Thymus (tissue), 11 donors: Measurements from ENCODE around the gene MYL4. TPM values are rescaled to one million over a fixed set of nuclear protein-coding genes. Genes with fewer than 3 reads are reported as not detected.
A peak's percentile ranks its signal among the peaks of the same experiment; 100 is the strongest.
"Not testable (repeated sequence)": the region's sequence is repeated elsewhere in the genome, so short reads cannot be mapped to it uniquely, and the experiment has no call there.

Source experiments
- DNase-seq, 9 donors: peaks; one replicate each; pipeline ENCODE4 v3.0.0-alpha.2; 2013; ENCODE audit warnings: low spot score in 9 of 9, low read depth in 6 of 9, missing footprints in 1 of 9
- H3K27ac ChIP-seq, 2 donors: one replicate each; pipeline ENCODE4 v1.5.1; 2013; ENCODE audit warnings: control low read depth in 1 of 2, low read depth in 1 of 2, low read length in 1 of 2, mild to moderate bottlenecking in 1 of 2, moderate library complexity in 1 of 2
- H3K27me3 ChIP-seq, 2 donors: one replicate each; pipeline ENCODE4 v1.5.1; 2013; ENCODE audit warnings: low read length in 1 of 2; ENCODE audit not compliant: control insufficient read depth in 2 of 2, insufficient read depth in 1 of 2
- H3K36me3 ChIP-seq, 2 donors: one replicate each; pipeline ENCODE4 v1.5.1; 2013; ENCODE audit warnings: low read length in 1 of 2, mild to moderate bottlenecking in 1 of 2, moderate library complexity in 1 of 2; ENCODE audit not compliant: control insufficient read depth in 2 of 2, insufficient read depth in 2 of 2
- H3K4me1 ChIP-seq, 2 donors: one replicate each; pipeline ENCODE4 v1.5.1; 2013; ENCODE audit warnings: low read length in 2 of 2; ENCODE audit not compliant: control insufficient read depth in 2 of 2, insufficient read depth in 2 of 2
- H3K4me3 ChIP-seq, 2 donors: one replicate each; pipeline ENCODE4 v1.5.1; 2013; ENCODE audit warnings: low read length in 2 of 2, control low read depth in 1 of 2, mild to moderate bottlenecking in 1 of 2
- H3K9me3 ChIP-seq, 2 donors: one replicate each; pipeline ENCODE4 v1.5.1; 2013; ENCODE audit warnings: low read length in 1 of 2, mild to moderate bottlenecking in 1 of 2; ENCODE audit not compliant: control insufficient read depth in 2 of 2, insufficient read depth in 1 of 2
- WGBS: extraction: QIAGEN DNeasy Blood & Tissue Kit; methylation state at CpG from one replicate; pipeline ENCODE4 v1.1.7; 2013; 5-methylcytosine and 5-hydroxymethylcytosine counted together
- polyA plus RNA-seq: library from polyadenylated mRNA; stranded (reverse); fragments of 200-250 nt; gene quantifications from one replicate; pipeline ENCODE4 v1.2.3, GENCODE V29; 2013
- total RNA-seq: library from RNA; stranded (reverse); fragments of 120-200 nt; gene quantifications from one replicate; pipeline ENCODE4 v1.2.4, GENCODE V29; 2013
- donor health status: healthy.

The MYL4 gene
- total and polyA plus RNA-seq, 2 donors: 3.0 to 8.9 TPM

DNA sequence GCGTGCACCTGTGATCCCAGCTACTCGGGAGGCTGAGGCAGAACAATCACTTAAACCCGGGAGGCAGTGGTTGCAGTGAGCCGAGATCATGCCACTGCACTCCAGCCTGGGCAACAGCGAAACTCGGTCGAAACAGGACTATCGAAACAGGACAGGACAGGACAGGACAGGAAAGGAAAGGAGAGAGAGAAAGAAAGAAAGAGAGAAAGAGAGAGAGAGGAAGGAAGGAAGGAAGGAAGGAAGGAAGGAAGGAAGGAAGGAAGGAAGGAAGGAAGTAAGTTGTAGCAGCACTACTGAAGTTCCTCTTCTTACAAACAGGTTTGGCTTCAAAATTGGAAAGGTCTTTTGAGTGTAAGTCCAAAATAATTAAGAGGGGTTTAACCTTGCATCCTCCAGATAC is 34.3 kb upstream of the MYL4 start:
- WGBS: 96% methylated on average over 8 of the region's 8 CpGs

DNA sequence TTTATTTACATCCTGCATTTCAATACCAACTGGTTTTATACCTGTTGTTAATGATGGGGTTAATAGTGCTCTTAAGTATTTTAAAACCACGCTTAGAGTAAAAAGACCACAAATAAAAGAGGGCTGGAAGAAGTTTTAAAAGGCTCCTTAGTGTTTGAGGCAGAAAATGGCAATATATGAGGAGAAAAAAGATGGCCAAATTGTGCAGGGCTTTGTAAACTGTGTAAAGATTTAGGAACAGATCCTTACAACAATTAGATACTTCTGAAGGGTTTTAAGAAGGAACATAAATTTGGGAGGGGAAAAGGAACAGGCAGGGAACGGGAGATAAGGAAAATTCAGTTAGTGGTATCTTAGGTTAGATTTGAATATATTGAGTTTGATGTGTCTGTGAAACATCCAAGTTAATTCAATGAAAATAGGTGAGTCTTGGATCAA is 32.7 kb upstream of the MYL4 start:
- Histone ChIP-seq H3K4me3 (no peak overlapping the region), H3K4me1 (peaks cover 0 to 3% of the 10 kb centered on the region in 2 donors), H3K27me3 (no peaks in the 10 kb centered on the region), H3K27ac (no peak overlapping the region), H3K9me3 (no peaks in the 10 kb centered on the region), H3K36me3 (peaks cover 20 to 63% of the 10 kb centered on the region in 2 donors)
- WGBS: 95% methylated on average over 2 of the region's 2 CpGs
- DNase-seq: no peak

More for the DNA sequence above, 34.3 kb upstream of the MYL4 start:
- not testable (repeated sequence) for H3K4me3 ChIP-seq, H3K9me3 ChIP-seq, H3K27me3 ChIP-seq, H3K4me1 ChIP-seq, H3K27ac ChIP-seq, DNase-seq
- peaks cover 20 to 62% of the 10 kb centered on the region in 2 donors for H3K36me3 ChIP-seq

DNA sequence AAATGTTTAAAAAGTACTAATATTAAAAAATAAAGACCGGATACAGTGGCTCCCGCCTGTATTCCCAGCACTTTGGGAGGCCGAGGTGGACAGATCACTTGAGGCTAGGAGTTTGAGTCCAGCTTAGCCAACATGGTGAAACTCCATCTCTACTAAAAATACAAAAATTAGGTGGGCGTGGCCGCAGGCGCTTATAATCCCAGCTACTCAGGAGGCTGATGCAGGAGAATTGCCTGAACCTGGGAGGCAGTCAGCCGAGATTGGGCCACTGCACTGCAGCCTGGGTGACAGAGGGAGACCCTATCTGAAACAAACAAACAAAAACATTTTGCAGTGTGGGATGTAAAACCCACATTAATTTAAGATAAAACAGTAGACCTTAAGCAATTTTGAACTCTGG is 31.9 kb upstream of the MYL4 start:
- DNase-seq: no peak
- Histone ChIP-seq H3K27ac (no peak overlapping the region), H3K9me3 (no peaks in the 10 kb centered on the region), H3K4me1 (peaks cover 0 to 3% of the 10 kb centered on the region in 2 donors), H3K36me3 (peaks cover 20 to 65% of the 10 kb centered on the region in 2 donors), H3K27me3 (no peaks in the 10 kb centered on the region), H3K4me3 (no peak overlapping the region)
- 98% methylated on average over 7 of the region's 7 CpGs for WGBS

DNA sequence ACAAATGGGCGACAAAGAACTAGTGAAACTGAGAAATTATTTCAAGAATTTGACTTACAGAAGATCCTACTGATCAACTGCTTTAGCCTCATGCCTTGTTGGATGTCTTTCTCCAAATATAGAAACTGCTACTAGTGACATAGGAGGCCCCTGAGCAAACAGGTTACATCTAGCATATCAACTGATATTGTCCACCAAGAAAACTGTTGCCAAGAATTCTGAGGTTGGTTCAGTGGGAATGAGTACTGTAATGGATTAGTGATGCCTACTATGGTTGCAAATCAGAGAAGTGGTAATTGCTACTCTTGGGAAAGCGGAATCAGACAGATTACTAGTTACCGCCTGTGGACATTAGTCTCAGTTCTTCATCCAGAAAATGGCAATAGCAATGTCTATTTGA is 30.0 kb upstream of the MYL4 start:
- DNase-seq: no peak
- Histone ChIP-seq H3K4me3 (no peak overlapping the region), H3K27me3 (no peaks in the 10 kb centered on the region), H3K9me3 (no peaks in the 10 kb centered on the region), H3K36me3 (peaks cover 18 to 53% of the 10 kb centered on the region in 2 donors), H3K27ac (no peak overlapping the region), H3K4me1 (no peaks in the 10 kb centered on the region)
- WGBS: 98% methylated on average over 3 of the region's 3 CpGs

DNA sequence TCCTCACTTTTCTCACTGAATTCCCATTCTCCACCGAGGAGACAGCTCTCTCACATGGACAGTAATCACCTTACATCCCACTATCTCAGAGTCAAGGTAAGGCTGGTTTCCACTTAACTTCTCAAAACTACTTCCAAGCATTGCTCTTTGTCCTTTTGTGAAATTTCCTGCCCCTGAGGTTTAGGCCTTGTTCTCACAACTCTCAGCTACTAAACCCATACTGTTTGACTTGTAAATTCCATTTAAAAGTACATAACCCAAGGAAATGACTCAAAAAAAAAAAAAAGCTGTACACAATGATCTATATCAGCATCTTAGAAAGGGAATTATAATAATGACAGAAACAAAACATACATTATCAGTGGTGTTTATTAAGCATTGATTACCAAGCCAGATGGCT is 28.8 kb upstream of the MYL4 start:
- H3K4me3 ChIP-seq: no peak overlapping the region
- peaks cover 14 to 47% of the 10 kb centered on the region in 2 donors for H3K36me3 ChIP-seq
- WGBS: 100% methylated on average over 1 of the region's 1 CpG
- H3K27ac ChIP-seq: no peak overlapping the region
- H3K9me3 ChIP-seq: no peaks in the 10 kb centered on the region
- no peaks in the 10 kb centered on the region for H3K27me3 ChIP-seq
- no peak for DNase-seq
- H3K4me1 ChIP-seq: peaks cover 0 to 2% of the 10 kb centered on the region in 2 donors

DNA sequence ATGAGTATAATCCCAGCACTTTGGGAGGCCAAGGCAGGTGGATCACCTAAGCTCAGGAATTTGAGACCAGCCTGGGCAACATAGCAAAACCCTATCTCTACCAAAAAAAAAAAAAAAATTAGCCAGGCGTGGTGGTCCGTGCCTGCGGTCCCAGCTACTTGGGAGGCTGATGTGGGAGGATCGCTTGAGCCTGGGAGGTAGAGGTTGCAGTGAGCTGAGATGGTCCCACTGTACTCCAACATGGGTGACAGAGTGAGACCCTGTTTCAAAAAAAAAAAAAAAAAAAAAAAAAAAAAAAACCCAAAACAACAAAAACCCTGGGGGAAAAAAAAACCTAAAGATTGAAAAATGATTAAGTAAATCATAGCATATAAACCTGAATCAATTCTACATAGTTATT is 28.2 kb upstream of the MYL4 start:
- H3K4me1 ChIP-seq: not testable (repeated sequence)
- peaks cover 9 to 46% of the 10 kb centered on the region in 2 donors for H3K36me3 ChIP-seq
- 99% methylated on average over 4 of the region's 4 CpGs for WGBS

DNA sequence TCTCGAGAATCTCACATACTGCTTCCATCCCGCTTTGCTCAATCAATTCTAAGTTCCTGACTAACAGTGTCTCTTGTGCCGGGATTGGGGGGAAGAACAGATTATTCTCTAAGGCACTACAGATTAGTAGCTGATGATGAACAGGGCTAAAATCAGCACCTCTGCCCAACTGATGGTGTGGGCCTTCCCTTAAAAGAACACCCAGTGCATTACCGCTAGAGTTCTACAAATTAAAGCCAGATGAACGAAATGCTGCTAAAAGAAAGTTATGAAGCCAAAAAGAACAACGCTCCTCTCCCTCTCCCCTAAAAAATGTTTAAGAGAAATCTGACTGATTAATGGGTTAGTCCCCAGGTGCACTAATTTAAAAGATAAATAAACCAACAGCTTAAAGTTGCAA is 24.5 kb upstream of the MYL4 start:
- WGBS: 78% methylated on average over 6 of the region's 6 CpGs

More for the DNA sequence above, 28.2 kb upstream of the MYL4 start:
- DNase-seq, H3K27me3 ChIP-seq, H3K9me3 ChIP-seq, H3K27ac ChIP-seq, H3K4me3 ChIP-seq: not testable (repeated sequence)

DNA sequence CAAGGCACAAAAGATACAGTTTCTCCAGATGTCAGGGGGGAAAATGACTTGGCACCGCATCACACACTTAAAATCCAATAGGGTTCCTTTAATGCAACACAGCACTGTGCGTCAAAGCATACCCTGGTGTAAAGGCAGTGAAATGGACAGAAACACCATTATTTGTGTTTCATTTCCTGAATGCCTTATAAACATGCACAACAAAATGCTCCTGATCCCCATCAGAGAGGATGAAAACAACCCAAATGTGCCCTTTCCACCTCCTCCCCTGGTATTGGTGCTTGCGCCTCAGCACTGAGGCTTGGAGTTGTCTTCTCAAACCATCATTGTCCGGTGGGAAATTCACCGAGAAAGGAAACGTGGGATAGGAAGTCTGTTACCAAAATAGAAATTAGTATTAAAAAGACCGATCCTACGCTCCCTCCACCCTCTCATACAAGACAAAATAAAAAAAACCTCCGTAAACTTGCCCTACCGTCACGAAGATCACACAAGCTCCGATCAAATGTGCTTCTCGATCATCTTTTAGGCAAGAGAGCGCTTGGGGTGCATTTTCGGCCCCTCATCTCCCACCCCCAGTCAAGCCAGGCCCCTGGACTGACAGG is 20.8 kb upstream of the MYL4 start:
- WGBS: 5% methylated on average over 15 of the region's 15 CpGs
- Histone ChIP-seq H3K4me1 (peaks cover 0 to 6% of the 10 kb centered on the region in 2 donors), H3K27me3 (no peaks in the 10 kb centered on the region), H3K27ac (peak overlapping the region; percentile 61 to 89), H3K36me3 (no peaks in the 10 kb centered on the region), H3K9me3 (no peaks in the 10 kb centered on the region), H3K4me3 (peak overlapping the region; percentile 79 to 82)
- peak in 3 of 9 donors; percentile 22 to 57 (median 37) for DNase-seq

More for the DNA sequence above, 24.5 kb upstream of the MYL4 start:
- Histone ChIP-seq H3K36me3 (peaks cover 3 to 19% of the 10 kb centered on the region in 2 donors), H3K4me1 (peaks cover 0 to 6% of the 10 kb centered on the region in 2 donors), H3K4me3 (no peak overlapping the region), H3K27ac (no peak overlapping the region), H3K27me3 (no peaks in the 10 kb centered on the region), H3K9me3 (no peaks in the 10 kb centered on the region)
- DNase-seq: no peak

DNA sequence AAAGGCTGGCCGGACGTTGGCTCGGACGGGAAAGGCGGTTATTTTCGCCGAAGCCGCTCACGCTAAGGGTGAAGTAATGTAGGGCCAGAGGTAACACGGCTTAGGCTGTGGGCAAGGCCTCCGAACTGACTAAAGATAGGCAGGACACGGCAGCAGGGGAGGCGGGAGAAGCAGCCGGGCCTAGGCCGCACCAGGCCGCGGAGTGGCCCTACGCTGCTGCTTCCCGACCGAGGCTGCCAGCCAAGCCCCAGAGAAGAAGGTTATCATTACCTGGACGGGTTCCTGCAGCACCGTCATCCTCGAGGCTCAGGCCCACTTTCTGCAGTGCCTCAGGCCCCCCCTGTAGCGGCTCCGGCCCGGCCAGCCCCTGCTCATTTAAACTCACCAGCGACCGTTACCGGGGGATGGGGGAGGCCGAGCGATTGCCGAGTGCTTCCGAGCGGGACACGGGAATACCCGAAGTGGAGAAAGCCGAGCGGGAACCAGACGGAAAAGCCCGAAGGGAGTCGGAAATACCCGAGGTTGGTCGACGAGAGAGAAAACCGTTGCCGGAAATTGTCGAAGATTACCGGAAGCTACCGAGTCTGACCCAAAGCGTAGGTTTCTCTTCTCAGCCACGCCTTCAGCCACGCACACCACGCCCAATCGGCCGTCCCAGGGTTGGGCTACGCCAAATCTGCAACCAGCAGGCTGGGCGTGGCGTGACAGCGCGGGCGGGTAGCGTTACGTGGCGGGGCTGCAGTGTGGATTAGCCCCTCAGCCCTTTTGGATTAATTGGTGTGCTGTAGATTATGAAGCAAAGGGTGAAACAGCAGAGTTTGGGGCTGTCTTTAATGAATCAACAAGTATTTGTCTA is 20.0 kb upstream of the MYL4 start, which contains the start of gene CDC27:
Gene CDC27 (minus strand): TSS at position 420 of the 856 bp plus-strand sequence. CDS start 123 bp downstream, at position 297.
- Histone ChIP-seq H3K27ac (peak within 1 kb of the TSS; percentile 61 to 89), H3K36me3 (no peaks in the 10 kb centered on the region), H3K4me1 (peaks cover 0 to 6% of the 10 kb centered on the region in 2 donors), H3K4me3 (peak within 1 kb of the TSS; percentile 79 to 82), H3K9me3 (no peaks in the 10 kb centered on the region), H3K27me3 (no peaks in the 10 kb centered on the region)
- DNase-seq: peak; percentile 95 to 100 (median 100)
- WGBS: under 1% methylated on average over 64 of the region's 64 CpGs
